GM18858 (cell line): ENCODE results near the gene MMUT.
"Not testable (repeated sequence)": the region's sequence is repeated elsewhere in the genome, so short reads cannot be mapped to it uniquely, and the experiment has no call there.

Source experiments
- ATAC-seq: cut with Tn5 transposase; IDR thresholded peaks from one replicate; pipeline ENCODE4 v1.9.1; 2021; ENCODE audit not compliant: unreplicated experiment

The MMUT gene

DNA sequence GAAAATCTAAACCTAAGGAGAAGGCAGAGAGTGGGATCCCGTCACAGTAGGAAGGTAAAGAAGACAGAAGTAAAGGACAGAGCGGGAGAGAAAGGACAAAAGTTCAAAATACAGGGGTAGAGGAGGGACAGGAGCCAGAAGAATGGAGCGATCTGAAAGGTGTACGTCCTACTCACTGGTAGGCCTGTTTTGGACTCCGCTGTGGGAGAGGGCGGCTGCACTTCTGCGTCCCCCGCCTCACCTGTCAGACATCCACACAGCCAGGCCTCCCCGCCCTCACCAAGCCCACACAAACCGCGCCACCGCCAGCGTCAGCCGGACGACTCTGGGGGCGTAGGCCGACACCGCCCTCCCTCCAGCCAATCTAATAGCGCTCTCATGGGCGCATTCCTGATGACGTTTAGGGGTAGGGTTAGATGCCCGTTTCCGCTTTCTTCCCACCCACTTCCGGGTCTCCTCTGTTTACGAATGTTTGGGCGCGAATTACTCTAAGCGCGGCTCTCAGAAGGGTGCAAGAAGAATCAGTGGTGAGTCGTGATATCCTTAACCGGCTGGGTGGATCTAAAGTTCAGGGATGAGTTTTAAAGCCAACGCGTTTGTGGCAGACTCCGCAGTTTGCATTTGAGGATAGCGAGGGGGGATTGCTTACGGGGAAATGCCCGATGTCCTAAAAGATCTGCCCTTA is at the start of gene MMUT, which contains the start of gene CENPQ:
MMUT (minus strand) TSS at position 327 of the 685 bp plus-strand sequence. CDS start 3,787 bp downstream, outside the sequence.
CENPQ (plus strand) TSS at position 444 of the 685 bp plus-strand sequence. CDS start 6,807 bp downstream, outside the sequence.
- peak; percentile 96 for ATAC-seq

DNA sequence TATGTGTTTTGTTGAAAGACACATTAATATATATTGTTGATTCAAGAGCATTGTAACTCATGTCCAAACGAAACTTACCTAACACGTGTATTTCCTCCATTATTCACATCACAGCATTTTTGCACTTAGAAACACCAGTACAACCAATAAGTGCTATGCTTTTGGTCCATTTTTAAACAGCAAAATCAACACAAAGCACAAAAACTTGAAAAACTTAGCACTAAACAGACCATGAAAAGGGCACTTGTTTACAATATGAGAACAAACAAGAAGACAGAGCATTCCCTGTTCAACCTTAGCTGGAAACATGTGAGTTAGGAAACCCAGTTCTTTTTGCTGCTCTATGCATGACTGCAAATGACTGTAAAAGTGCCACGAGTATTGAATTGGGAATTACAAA is 46.3 kb upstream of the MMUT start:
- ATAC-seq: no peak

DNA sequence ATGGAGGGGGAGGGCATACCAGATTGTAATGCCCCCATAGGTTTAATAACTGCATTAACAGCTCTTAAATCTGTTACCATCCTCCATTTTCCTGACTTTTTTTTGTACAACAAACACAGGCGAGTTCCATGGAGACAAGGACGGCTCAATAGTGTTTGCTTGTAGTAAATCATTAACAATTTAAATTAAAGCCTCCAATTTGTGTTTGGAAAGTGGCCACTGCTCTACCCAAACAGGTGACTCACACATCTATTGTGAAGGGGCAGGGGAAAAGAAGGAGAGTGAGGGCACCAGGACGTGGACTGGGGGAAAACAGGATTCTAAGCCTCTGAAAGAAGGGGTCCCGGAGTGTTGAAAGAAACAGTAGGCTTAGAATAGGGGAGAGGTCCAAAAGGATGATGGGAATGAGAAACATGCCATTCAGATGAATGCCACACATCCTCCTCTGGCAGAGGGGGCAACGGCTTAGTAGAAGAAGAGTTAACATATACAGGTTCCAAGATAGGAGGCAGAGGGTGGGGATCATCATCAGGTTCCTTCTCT is 43.6 kb upstream of the MMUT start:
- ATAC-seq: no peak

DNA sequence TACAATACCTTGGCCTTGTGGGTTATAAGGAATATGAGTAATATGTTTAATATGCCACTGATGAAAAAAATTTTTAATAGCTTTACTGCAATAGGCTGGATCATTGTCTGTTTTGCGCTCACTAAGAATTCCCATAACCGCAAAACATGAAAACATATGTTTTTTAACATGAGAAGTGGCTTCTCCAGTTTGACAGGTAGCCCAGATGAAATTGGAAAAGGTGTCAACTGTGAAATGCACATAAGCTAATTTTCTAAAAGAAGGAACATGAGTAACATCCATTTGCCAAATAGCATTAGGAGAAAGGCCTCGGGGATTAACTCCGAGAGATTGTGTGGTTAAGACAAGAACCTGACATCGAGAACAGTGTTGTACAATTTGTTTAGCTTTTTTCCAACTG is 41.6 kb upstream of the MMUT start:
- no peak for ATAC-seq

DNA sequence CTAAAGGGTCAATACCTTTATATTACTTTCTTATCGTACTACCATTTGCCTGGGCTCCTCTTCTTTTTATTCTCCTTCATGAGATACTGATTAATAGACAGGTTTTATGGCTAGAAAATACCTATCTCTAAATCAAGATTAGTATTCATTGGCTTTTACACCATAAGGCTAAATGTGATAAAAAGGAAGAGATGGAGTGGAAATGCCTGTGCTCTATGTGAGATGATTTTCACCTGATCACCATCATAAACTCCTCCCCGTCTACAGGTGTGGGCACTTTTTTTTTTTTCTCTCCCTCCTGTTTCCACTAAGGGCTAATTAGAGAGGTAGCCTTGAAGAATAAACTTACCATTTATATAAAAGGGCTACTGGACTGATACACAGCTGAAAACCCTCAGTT is 36.6 kb upstream of the MMUT start, which contains the start of gene GLYATL3:
GLYATL3 (plus strand) TSS at position 301 of the 400 bp plus-strand sequence. CDS start 12,068 bp downstream, outside the sequence.
- no peak for ATAC-seq

DNA sequence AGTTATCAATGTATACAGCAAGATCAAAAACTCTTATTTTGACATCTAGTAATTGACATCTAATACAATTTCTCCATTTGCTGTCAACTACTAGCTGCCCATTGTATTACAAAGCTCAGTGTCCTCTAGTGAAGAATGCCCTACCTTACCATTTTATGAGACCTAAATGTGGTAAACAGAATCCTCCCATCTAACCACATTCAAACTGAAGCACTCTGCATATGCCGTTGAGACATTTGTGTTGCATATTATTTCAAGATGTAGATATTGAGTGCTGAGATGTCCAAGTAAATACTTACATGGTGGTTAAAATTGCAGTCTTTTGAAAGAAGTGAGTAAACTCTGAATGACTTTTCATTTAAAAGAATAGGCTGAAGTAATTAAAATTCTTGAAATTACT is 36.1 kb upstream of the MMUT start:
- ATAC-seq: no peak

DNA sequence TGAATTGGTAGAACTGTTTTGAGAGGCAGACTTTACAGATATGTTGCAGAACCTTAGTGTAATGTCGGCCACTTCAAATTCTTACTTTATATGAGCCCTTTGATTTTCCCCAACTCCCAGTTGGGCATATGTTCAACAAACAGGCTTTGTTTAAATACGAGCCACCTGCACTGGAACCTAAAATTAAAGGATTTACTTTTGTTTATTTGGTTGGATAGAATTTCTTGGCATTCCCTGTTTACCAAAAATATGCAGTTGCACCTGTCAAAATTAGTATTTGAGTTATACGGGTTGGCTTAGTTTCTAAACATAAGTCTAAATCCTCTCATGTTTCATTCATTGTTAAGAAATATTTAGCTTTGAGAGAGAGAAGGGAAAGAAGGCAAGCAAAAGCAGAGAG is 34.3 kb upstream of the MMUT start:
- ATAC-seq: no peak

DNA sequence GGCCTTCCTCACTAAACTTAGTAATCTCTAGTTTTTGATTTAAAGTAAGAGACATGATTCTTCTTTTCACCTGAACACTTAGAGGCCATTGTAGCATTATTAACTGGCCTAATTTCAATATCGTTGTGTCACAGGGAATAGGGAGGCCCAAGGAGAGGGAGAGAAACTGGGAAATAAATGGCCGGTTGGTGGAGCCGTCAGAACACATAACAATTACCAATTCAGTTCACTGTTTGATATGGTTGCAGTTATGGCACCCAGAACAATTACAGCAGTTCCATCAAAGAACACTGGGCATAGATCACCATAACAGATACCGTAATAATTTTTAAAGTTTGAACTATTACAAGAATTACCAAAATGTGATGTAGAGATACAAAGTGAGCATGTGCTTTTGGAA is 27.6 kb upstream of the MMUT start:
- ATAC-seq: no peak

DNA sequence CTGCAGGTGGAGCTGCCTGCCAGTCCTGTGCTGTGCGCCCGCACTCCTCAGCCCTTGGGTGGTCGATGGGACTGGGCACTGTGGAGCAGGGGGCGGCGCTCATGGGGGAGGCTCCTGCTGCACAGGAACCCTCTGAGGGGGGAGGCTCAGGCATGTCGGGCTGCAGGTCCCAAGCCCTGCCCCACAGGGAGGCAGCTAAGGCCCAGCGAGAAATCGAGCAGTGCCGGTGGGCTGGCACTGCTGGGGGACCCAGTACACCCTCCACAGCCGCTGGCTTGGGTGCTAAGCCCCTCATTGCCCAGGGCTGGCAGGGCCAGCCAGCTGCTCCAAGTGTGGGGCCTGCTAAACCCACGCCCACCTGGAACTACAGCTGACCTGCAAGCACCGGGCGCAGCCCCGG is 20.3 kb upstream of the MMUT start:
- ATAC-seq: not testable (repeated sequence)

DNA sequence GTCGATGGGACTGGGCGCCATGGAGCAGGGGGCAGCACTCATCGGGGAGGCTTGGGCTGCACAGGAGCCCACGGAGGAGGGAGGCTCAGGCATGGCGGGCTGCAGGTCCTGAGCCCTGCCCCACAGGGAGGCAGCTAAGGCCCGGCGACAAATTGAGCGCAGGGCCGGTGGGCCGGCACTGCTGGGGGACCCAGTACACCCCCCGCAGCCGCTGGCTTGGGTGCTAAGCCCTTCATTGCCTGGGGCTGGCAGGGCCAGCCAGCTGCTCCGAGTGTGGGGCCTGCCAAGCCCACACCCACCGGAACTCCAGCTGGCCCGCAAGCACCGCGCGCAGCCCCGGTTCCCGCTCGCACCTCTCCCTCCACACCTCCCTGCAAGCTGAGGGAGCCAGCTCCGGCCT is 18.8 kb upstream of the MMUT start:
- not testable (repeated sequence) for ATAC-seq

DNA sequence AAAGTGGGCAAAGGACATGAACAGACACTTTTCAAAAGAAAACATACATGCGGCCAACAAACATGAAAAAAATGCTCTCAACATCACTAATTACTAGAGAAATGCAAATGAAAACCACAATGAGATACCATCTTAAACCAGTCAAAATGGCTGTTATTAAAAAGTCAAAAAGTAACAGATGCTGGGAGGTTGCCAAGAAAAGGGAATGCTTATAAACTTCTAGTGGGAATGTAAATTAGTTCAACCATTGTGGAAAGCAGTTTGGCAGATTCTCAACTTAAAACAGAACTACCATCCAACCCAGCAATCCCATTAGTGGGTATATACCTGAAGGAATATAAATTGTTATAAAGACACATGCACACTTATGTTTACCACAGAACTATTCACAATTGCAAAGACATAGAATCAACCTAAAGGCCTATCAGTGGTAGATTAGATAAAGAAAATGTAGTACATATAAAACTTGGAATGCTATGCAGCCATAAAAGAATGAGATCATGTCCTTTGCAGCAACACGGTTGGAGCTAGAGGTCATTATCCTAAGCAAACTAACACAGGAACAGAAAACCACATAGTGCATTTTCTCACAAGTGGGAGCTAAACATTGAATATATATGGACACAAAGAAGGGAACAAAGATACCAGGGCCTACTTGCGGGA is 16.4 kb upstream of the MMUT start:
- ATAC-seq: no peak

DNA sequence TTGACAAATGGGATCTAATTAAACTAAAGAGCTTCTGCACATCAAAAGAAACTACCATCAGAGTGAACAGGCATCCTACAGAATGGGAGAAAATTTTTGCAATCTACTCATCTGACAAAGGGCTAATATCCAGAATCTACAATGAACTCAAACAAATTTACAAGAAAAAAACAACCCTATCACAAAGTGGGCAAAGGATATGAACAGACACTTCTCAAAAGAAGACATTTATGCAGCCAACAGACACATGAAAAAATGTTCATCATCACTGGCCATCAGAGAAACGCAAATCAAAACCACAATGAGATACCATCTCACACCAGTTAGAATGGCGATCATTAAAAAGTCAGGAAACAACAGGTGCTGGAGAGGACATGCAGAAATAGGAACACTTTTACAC is 13.5 kb upstream of the MMUT start:
- ATAC-seq: not testable (repeated sequence)

DNA sequence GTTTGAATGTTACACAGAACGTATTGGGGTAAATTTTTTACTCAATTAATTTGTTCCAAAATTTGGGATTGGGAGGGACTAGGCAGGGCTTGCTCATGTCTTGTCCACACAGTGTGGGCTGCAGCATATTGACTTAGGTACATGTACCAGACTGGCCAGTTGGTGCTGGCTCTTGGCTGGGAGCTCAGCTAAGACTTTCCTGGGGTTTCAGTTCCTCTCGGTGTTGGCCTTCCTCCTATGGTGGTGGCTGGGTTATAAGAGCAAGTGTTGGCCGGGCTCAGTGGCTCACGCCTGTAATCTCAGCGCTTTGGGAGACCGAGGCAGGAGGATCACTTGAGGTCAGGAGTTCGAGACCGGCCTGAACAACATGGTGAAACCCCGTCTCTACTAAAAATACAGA is 5.0 kb upstream of the MMUT start:
- ATAC-seq: no peak

DNA sequence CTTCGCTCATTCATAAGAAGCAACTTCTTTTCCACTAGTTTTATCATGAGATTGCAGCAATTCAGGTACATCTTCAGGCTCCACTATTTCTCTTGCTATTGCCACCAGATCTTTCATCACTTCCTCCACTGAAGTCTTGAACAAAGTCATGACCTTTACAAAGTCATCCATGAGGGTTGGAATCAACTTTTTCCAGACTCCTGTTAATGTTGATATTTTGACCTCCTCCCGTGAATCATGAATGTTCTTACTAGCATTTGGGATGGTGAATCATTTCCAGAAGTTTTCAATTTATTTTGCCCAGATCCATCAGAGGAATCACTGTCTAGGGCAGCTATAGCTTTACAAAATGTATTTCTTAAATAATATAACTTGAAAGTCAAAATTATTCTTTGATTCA is 1.6 kb upstream of the MMUT start:
- no peak for ATAC-seq

DNA sequence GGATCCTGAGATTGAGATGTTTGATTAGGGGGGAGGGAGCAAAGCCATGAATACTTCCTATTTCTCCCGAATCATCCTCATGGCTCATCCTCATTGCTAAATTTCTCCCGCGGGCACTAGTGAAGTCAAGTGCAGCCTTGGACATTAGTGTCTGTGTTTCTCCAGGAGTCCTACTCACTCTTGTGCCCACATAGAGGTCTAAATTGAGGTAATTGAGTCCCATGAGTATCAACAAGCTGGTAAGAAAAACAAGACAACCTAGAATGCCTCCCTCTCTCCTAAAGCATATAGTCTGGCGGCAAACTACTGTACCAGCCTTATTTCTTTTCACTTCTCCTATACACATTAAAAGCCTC is 537 bp upstream of the MMUT start:
- no peak for ATAC-seq

DNA sequence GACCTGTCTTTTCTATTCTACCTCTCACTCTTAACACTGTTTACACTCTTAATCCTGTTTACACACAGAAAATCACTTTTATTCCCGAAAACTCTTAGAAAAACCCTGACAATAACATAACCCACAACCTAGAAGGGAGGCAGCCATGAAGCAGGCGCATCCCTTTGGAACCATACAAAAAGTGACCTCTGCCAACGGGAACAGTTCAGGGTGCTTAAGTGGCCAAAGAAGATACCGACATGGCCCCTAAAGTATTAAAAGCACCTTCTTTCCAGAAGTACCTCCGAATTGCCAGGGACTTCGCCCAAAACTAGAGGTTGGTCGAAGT is 490 bp downstream of the MMUT start:
- ATAC-seq: no peak

DNA sequence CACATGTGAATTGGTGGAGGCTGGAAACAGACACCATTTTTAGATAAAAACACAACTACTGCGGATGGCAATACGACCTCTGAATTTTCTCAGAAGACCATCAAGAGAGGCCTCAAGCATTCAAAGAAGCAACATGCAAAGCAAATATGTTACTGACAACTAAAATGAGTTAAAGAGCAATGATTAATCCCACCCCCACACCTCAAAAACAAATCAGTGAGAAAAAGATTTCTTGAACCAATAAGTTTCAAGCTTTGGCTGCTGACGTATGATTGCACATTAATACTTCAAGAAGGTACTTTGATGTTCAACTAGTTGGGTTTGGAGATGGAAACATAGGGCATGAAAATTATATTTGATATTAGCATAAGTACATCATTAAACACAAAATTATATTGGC is 982 bp downstream of the MMUT start:
- ATAC-seq: no peak

DNA sequence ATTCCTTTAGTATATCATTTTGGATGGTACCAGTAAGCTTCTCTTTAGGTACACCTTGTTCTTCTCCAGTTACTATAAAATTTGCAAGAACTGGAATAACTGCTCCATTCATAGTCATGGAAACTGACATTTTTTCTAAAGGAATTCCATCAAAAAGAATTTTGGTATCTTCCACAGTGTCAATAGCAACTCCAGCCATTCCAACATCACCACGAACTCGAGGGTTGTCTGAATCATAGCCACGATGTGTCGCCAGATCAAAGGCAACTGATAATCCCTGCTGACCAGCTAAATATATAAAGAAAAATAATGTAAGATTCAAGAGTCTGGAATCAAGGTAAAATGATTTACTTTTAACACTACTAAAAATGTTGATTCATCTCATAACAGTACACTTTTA is 5.3 kb downstream of the MMUT start:
- no peak for ATAC-seq

DNA sequence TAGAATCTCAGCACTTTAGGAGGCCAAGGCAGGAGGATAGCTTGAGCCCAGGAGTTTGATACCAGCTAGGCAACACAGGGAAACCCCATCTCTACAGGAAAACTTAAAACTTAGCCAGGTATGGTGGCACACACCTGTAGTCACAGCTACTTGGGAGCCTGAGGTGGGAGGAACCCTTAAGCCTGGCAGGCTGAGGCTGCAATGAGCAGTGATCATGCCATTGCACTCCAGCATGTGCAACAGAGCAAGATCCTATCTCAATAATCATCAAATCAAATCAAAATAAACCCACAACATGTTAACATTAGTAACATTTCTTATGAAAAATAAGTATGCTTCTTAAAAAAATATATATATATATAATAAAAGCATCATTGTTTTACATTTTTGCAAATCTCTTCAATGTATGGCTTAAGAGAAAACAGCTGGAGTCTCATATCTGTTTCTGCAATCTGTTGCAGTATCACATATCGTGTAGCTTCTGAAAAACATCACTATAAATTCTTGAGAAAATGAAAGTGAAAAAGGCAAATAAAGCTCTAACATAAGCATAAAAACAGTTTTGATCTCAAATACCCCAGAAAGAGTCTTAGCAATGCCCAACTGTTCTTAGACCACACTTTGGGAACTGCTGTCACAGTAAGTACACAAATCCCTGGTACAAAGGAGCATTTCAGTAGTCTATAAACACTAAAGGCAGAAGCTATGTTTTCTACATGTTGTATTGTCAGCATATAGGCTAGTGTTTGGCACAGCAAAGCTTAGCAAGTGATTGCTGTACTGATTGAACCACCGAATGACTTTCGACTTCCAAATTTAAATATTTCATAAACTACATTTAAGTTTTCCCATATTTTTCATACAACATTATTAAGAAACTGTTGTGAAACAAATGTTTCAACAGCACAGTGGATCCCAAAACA is 8.0 kb downstream of the MMUT start:
- ATAC-seq: peak; percentile 68

DNA sequence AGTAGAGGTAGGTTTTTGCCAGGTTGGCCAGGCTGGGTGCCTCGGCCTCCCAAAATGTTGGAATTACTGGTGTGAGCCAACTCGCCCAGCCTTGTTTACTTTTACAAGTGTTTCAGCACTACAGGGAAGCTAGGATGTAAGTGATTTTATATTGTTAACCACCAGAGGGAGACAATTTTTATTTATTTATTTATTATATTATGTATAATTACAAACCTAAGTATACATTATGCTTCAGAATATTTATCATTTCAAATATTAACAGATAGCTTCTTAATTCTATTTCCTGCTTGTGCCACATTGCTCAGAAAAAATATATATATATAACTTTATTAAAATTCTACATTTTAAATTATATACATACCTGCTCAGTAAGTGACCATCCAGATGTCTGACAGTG is 9.8 kb downstream of the MMUT start:
- ATAC-seq: no peak

DNA sequence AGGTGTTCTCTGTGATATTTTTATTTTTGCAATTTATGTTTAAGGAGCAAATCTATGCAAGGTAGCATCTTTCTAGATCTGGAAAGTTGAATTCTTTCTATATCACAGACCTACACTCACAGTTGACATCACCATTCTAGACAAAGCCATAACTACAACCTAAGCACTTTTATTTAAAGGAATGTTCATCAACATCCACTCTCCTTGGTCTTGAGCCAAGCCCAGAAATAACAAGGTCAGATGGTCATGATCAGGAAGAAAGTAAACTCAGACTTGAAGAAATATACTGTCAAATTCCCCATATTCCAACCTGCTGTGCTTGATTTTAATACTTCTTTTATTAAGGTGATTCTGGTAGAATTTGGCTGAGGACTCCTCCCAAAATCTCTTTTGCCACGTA is 32.2 kb downstream of the MMUT start:
- ATAC-seq: no peak
